ENCODE measurements around the gene ACBD7. TPM values are rescaled to one million over a fixed set of nuclear protein-coding genes. Genes with fewer than 3 reads are reported as not detected.

ACBD7 gene
- total and polyA plus RNA-seq, 9 donors: 0.08 to 1.7 (median 0.40) TPM; not detected in 1

GRCh38 chr10:15091418-15091817, 2.8 kb upstream of the ACBD7 start:
- 80 to 81% (median 81%) methylated on average over 5 of the region's 5 CpGs for WGBS, 3 donors
- no peak overlapping the region for H3K27ac ChIP-seq
- intact Hi-C loops (cut with DNase I): loop anchor here in 2 of 4 donors (10.0 kb wide), 3 partner anchors 73 to 257 kb away; partner anchors contain the start of genes CDNF (in 1 of the 2), DCLRE1C (in 1 of the 2), HSPA14 (in 1 of the 2) and MEIG1 (in 1 of the 2)
- no peak for DNase-seq
- no peaks in the 10 kb centered on the region for H3K9me3 ChIP-seq
- no peak overlapping the region for H3K4me3 ChIP-seq
- H3K4me1 ChIP-seq (ENCODE audit: insufficient read depth): peaks cover 2% of the 10 kb centered on the region
- TF ChIP-seq EP300 (IDR thresholded peaks at IDR 0.05): no peak
- no peaks in the 10 kb centered on the region for H3K36me3 ChIP-seq
- H3K27me3 ChIP-seq: no peaks in the 10 kb centered on the region

- Histone ChIP-seq H3K36me3 (no peaks in the 10 kb centered on the region), H3K9me3 (no peaks in the 10 kb centered on the region), H3K27ac (peak overlapping the region; percentile 54), H3K27me3 (no peaks in the 10 kb centered on the region), H3K4me3 (peak overlapping the region; percentile 46), H3K4me1 (ENCODE audit: insufficient read depth) (peaks cover 7% of the 10 kb centered on the region)
- no peak for TF ChIP-seq EP300 (IDR thresholded peaks at IDR 0.05)
- TF ChIP-seq POLR2A (IDR thresholded peaks at IDR 0.05): no peak
- no peak for TF ChIP-seq CTCF (IDR thresholded peaks at IDR 0.05)
- peak; percentile 44 to 68 (median 48) for DNase-seq
- WGBS, 3 donors: 1 to 3% (median 3%) methylated on average over 7 of the region's 7 CpGs
- intact Hi-C loops (cut with DNase I): loop anchor here in 1 of 4 donors (10.0 kb wide), 1 partner anchor 290 kb away; the partner anchor contains the start of gene FAM171A1
These were observed 4.1 kb downstream of the ACBD7 start for GRCh38 chr10:15084502-15084922.

DNA sequence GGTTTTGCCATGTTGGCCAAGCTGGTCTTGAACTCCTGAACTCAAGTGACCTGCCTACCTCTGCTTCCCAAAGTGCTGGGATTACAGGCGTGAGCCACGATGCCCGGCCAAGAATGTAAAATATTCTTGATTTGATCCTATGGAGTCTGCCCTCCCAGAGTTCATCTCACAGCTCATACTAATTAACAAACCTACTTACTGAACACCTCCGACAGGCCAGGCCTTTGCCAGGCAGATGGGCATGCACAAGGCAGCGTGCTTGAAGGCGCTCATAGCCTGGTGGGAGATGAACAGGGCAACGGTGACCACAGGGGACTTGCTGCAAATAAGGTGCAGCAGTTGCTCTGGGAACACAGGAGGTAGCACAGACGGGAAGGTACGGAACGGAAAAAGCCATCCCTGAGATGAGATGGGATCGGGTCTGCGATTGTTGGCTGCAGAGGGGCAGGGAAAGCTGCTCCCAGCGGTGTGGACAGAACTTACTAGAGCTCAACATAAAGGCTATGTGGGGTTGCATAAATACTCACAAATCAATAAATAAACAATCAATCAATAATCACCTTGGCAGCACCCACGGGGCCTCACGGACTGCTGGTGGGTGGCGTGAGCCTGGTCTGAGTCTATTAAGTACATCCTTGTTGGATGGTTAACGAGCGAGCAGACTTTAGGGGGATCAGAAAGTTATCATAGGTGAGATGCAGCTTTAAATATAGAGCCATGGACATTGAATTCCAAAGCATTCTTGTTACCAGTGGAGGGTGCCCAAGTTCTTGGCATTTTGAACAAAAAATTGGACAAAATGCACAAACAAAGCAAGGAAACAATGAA, 4.7 kb downstream of the ACBD7 start:
- Histone ChIP-seq H3K36me3 (no peaks in the 10 kb centered on the region), H3K9me3 (no peaks in the 10 kb centered on the region), H3K4me3 (peak overlapping the region; percentile 46), H3K4me1 (ENCODE audit: insufficient read depth) (peaks cover 7% of the 10 kb centered on the region), H3K27ac (peak overlapping the region; percentile 54), H3K27me3 (no peaks in the 10 kb centered on the region)
- no peak for DNase-seq
- intact Hi-C loops (cut with DNase I): loop anchor here in 1 of 4 donors (10.0 kb wide), 1 partner anchor 291 kb away; the partner anchor contains the start of gene FAM171A1
- 31 to 45% (median 31%) methylated on average over 18 of the region's 18 CpGs for WGBS, 3 donors
- no peak for TF ChIP-seq EP300 (IDR thresholded peaks at IDR 0.05)
- no peak for TF ChIP-seq CTCF (IDR thresholded peaks at IDR 0.05)
- TF ChIP-seq POLR2A (IDR thresholded peaks at IDR 0.05): no peak

DNA sequence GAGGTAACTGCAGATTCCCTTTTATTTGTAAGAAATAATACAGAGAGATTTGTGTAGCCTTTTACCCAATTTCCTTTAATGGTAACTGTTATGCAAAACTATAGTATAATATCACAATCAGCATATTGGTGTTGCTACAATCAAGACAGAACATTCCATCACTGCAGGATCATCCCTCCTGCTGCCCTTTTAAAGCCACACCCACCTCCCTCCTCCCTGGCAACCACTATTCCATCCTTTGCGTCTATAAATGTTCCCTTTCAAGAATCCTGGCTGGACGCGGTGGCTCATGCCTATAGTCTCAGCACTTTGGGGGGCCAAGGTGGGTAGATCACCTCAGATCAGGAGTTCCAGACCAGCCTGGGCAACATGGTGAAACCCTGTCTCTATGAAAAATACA, 13.2 kb downstream of the ACBD7 start:
- intact Hi-C loops (cut with DNase I): no loop called here
- no peak for DNase-seq
- WGBS, 3 donors: 90 to 94% (median 94%) methylated on average over 3 of the region's 3 CpGs
- Histone ChIP-seq H3K4me1 (ENCODE audit: insufficient read depth) (no peaks in the 10 kb centered on the region), H3K36me3 (no peaks in the 10 kb centered on the region), H3K27ac (no peak overlapping the region), H3K9me3 (no peaks in the 10 kb centered on the region), H3K4me3 (no peak overlapping the region), H3K27me3 (no peaks in the 10 kb centered on the region)
- TF ChIP-seq CTCF (IDR thresholded peaks at IDR 0.05): no peak
- TF ChIP-seq POLR2A (IDR thresholded peaks at IDR 0.05): no peak
- no peak for TF ChIP-seq EP300 (IDR thresholded peaks at IDR 0.05)

DNA sequence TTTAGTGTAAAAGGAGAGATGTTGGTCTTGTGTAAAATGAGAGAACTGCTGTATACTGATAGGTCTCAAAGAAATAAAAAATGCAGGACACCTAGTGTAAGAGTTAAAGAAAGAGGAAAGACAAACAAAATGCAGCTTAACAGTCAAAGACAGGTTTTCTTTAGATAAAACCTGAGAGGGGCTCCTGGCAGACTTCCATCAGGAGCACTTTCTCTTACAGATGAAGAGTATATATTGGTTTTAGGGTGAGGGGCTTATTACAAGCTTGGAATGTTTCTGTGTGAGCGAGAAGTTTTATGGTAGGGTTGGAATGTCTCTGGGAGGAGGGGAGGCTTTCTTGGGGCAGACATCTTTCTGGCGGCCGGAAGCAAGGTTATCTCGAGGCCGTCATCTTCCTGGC, 16.2 kb downstream of the ACBD7 start:
- WGBS, 3 donors: 87 to 89% (median 88%) methylated on average over 5 of the region's 5 CpGs
- TF ChIP-seq POLR2A (IDR thresholded peaks at IDR 0.05) (no peak), EP300 (IDR thresholded peaks at IDR 0.05) (no peak), CTCF (IDR thresholded peaks at IDR 0.05) (no peak)
- intact Hi-C loops (cut with DNase I): no loop called here
- Histone ChIP-seq H3K4me1 (ENCODE audit: insufficient read depth) (no peaks in the 10 kb centered on the region), H3K27me3 (no peaks in the 10 kb centered on the region), H3K4me3 (no peak overlapping the region), H3K36me3 (no peaks in the 10 kb centered on the region), H3K27ac (no peak overlapping the region), H3K9me3 (no peaks in the 10 kb centered on the region)
- DNase-seq: no peak
